Endothelial cell of umbilical vein (primary cell): ENCODE data around the gene SHROOM4. TPM values are rescaled to one million over a fixed set of nuclear protein-coding genes. Genes with fewer than 3 reads are reported as not detected.

Source experiments
- BruUV-seq: library from RNA; stranded (reverse); fragments of 400-500 nt; replicated peaks from 2 replicates; lab custom pipeline; 2021; lab: Mats Ljungman, UMichigan
- CTCF ChIA-PET: fragments of 300-600, 350-600 bp; sonication (Branson Sonifier 250); formaldehyde crosslinking; loops from one replicate; lab custom pipeline; 2021; ENCODE audit warnings: antibody characterized with exemption, inconsistent platforms; lab: Charles Lee
- POLR2A ChIA-PET: fragments of 300-600, 350-600 bp; sonication (Branson Sonifier 250); formaldehyde crosslinking; loops from one replicate; lab custom pipeline; 2021; ENCODE audit warnings: antibody characterized with exemption, inconsistent platforms; lab: Charles Lee
- DNase-seq: peaks from one replicate; pipeline ENCODE4 v3.0.0-alpha.2; 2011; ENCODE audit warnings: low read depth, low spot score
- FAIRE-seq: peaks from 2 replicates; lab custom pipeline; 2011; peaks lifted over from hg19 to GRCh38; lab: Jason Lieb, UNC
- H2AFZ ChIP-seq: 2 replicates; pipeline ENCODE4 v1.6.0; 2012; ENCODE audit warnings: low read depth, low read length, control low read depth, inconsistent platforms
- H3K27ac ChIP-seq: 2 replicates; pipeline ENCODE4 v1.5.1; 2011; ENCODE audit warnings: low read depth, mild to moderate bottlenecking, control low read depth, low read length, moderate library complexity; ENCODE audit not compliant: insufficient read depth
- H3K27me3 ChIP-seq, 2 experiments: 2 replicates each; pipeline versions ENCODE4 v1.6.0 to v1.6.1; 2011; ENCODE audit warnings: low read length in 2 of 2, mixed read lengths in 1 of 2; ENCODE audit not compliant: control insufficient read depth in 2 of 2, insufficient read depth in 2 of 2
- H3K36me3 ChIP-seq, 2 experiments: 2 replicates in 1 of 2; 3 replicates in 1 of 2; pipeline ENCODE4 v1.5.1; 2011; ENCODE audit warnings: low read length in 2 of 2, mild to moderate bottlenecking in 1 of 2, moderate library complexity in 1 of 2; ENCODE audit not compliant: control insufficient read depth in 2 of 2, insufficient read depth in 2 of 2; ENCODE audit errors: extremely low read depth in 1 of 2
- H3K4me1 ChIP-seq: 3 replicates; pipeline ENCODE4 v1.5.1; 2011; ENCODE audit warnings: mild to moderate bottlenecking, low read length; ENCODE audit not compliant: control insufficient read depth, insufficient read depth; ENCODE audit errors: extremely low read depth
- H3K4me2 ChIP-seq: 2 replicates; pipeline ENCODE4 v1.6.1; 2011; ENCODE audit warnings: low read length, control low read depth, mixed read lengths; ENCODE audit not compliant: insufficient read depth
- H3K4me3 ChIP-seq, 3 experiments: fragments of 200-600 bp in 1 of 3; sonication (generic), shearing (Covaris generic) in 1 of 3; replicated peaks in 1 of 3; 2 replicates each; pipeline ENCODE4 v1.5.1; 2011 to 2016; ENCODE audit warnings: control low read depth in 3 of 3, low read length in 3 of 3, mild to moderate bottlenecking in 2 of 3, inconsistent platforms in 1 of 3, low read depth in 1 of 3, moderate library complexity in 1 of 3; ENCODE audit not compliant: insufficient read depth in 1 of 3
- H3K79me2 ChIP-seq: 2 replicates; pipeline ENCODE4 v1.6.0; 2012; ENCODE audit warnings: low read length, inconsistent platforms; ENCODE audit not compliant: control insufficient read depth, insufficient read depth
- H3K9ac ChIP-seq: replicated peaks from 2 replicates; pipeline ENCODE3; 2011; ENCODE audit warnings: low read length, control low read depth; ENCODE audit not compliant: insufficient read depth; ENCODE audit errors: extremely low read depth
- H3K9me1 ChIP-seq: replicated peaks from 3 replicates; pipeline ENCODE4 v1.6.0; 2011; ENCODE audit warnings: mild to moderate bottlenecking, low read length; ENCODE audit not compliant: control insufficient read depth, insufficient read depth; ENCODE audit errors: extremely low read depth
- H3K9me3 ChIP-seq: replicated peaks from 2 replicates; pipeline ENCODE4 v1.5.1; 2012; ENCODE audit warnings: low read length, inconsistent platforms; ENCODE audit not compliant: control insufficient read depth, insufficient read depth
- H4K20me1 ChIP-seq: replicated peaks from 2 replicates; pipeline ENCODE3; 2011; ENCODE audit warnings: mild to moderate bottlenecking, low read length; ENCODE audit not compliant: control insufficient read depth, insufficient read depth; ENCODE audit errors: extremely low read depth
- EZH2 ChIP-seq: IDR thresholded peaks from 2 replicates; pipeline ENCODE4 v1.6.1; 2012; ENCODE audit warnings: borderline replicate concordance, low read depth, mild to moderate bottlenecking, moderate library complexity, low read length, inconsistent platforms; ENCODE audit not compliant: severe bottlenecking
- MYC ChIP-seq: IDR thresholded peaks from one replicate; pipeline ENCODE4 v1.6.1; 2011; ENCODE audit warnings: mild to moderate bottlenecking, low read depth, low read length
- POLR2A ChIP-seq: IDR thresholded peaks from 2 replicates; pipeline ENCODE4 v1.6.1; 2012; ENCODE audit warnings: low read depth, mild to moderate bottlenecking, control low read depth, low read length
- dilution Hi-C: fragments of 300-500 bp; cut with MboI; formaldehyde crosslinking; loops from one replicate; pipeline ENCODE4 v1.15.0; 2019; ENCODE audit warnings: low sequenced_read_pairs; ENCODE audit not compliant: extremely low pct_ligation_motif_present
- intact Hi-C: fragments of 100-400 bp; cut with micrococcal nuclease; formaldehyde crosslinking; loops from one replicate; pipeline ENCODE4 v1.10.0; 2022
- polyA plus RNA-seq, 4 experiments: library from polyadenylated mRNA; depleted of rRNA in 3 of 4; stranded (reverse) in 3 of 4; unstranded in 1 of 4; fragments of >200 nt; gene quantifications; 2 replicates each; pipeline versions ENCODE4 v1.2.1 to v1.2.3, GENCODE V29; 2011 to 2012; ENCODE audit warnings: missing spikeins in 1 of 4
- total RNA-seq: library from RNA; stranded (reverse); gene quantifications from 2 replicates; pipeline ENCODE4 v1.2.3, GENCODE V29; 2021

SHROOM4 gene
- total and polyA plus RNA-seq, 2 donors (not counting 3 experiments of a cell fraction or from before 2014, with no cell fraction given): 29.7 to 57.5 TPM

DNA sequence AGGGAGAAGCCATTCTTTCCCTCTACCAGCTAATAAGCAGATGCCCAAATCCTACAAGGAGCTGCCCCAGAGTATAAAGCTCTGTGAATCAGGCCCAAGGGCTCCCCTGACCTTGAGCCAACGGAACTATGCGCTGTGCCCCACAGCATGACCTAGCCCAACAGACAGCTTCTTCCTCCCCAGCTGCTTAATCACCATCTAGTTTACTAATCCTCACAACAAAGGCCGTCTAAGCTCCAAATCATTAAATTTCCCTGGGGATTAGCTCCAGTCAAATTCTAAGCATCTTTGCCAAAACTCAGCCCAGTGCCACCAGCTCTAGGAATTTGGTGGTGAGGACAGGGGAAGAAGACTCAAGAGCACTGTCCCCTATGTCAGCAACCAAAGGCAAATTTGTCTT is 113.1 kb downstream of the SHROOM4 start:
- H3K4me3 ChIP-seq: no peak overlapping the region
- no TSS peak for BruUV-seq
- H3K4me2 ChIP-seq: no peak overlapping the region
- no peaks in the 10 kb centered on the region for H3K36me3 ChIP-seq
- no peak overlapping the region for H3K9ac ChIP-seq
- no peak for DNase-seq
- POLR2A ChIA-PET: no interaction called here
- dilution Hi-C loops (no loop called here), intact Hi-C loops (no loop called here)
- peaks cover 32% of the 10 kb centered on the region for H3K4me1 ChIP-seq
- H3K79me2 ChIP-seq: no peaks in the 10 kb centered on the region
- no peaks in the 10 kb centered on the region for H3K9me1 ChIP-seq
- H2AFZ ChIP-seq: no peak overlapping the region
- CTCF ChIA-PET: interaction anchor here (1.1 to 1.7 kb wide), 4 partner anchors 10 to 202 kb away, joined by 3 to 5 read pairs (median 4); no protein-coding TSS in a partner anchor
- H3K27ac ChIP-seq: no peak overlapping the region
- no peaks in the 10 kb centered on the region for H3K27me3 ChIP-seq
- no peak for FAIRE-seq
- TF ChIP-seq EZH2: no peak
- H4K20me1 ChIP-seq: no peaks in the 10 kb centered on the region
- no peaks in the 10 kb centered on the region for H3K9me3 ChIP-seq

DNA sequence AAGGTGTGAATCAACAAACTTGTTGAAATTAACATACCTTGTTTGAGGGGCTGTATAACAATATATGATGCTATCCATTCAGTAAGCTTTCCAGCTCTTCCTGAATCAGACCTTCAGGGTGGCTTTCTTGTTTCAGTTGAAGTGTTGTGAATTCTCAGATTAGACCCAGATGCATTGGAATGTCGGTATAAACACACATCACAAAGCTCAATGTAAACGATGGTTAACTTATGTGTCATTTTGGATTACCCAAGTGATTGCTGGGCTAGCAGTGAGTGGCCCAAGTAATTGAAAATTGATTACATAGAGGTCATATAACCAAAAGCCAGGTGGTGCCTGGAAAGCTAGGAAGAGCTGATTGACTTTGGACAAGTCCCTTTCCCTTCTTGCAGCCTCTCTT is 115.0 kb downstream of the SHROOM4 start:
- dilution Hi-C loops: no loop called here
- no peak overlapping the region for H3K27ac ChIP-seq
- H3K4me2 ChIP-seq: no peak overlapping the region
- no peaks in the 10 kb centered on the region for H3K79me2 ChIP-seq
- FAIRE-seq (no peak), DNase-seq (no peak)
- intact Hi-C loops: no loop called here
- H3K4me1 ChIP-seq: peaks cover 19% of the 10 kb centered on the region
- H3K4me3 ChIP-seq: no peak overlapping the region
- H3K36me3 ChIP-seq: no peaks in the 10 kb centered on the region
- CTCF ChIA-PET: no interaction called here
- H3K9me3 ChIP-seq: no peaks in the 10 kb centered on the region
- no peak for TF ChIP-seq EZH2
- TF ChIP-seq POLR2A: no peak
- TF ChIP-seq MYC: no peak
- H4K20me1 ChIP-seq: no peaks in the 10 kb centered on the region
- H2AFZ ChIP-seq: no peak overlapping the region
- no peaks in the 10 kb centered on the region for H3K27me3 ChIP-seq
- H3K9ac ChIP-seq: no peak overlapping the region
- POLR2A ChIA-PET: no interaction called here
- BruUV-seq: no TSS peak
- no peaks in the 10 kb centered on the region for H3K9me1 ChIP-seq
